Limb (tissue), 2 donors: ENCODE results near the gene KPNA4.
A peak's percentile ranks its signal among the peaks of the same experiment; 100 is the strongest.
"Not testable (repeated sequence)": the region's sequence is repeated elsewhere in the genome, so short reads cannot be mapped to it uniquely, and the experiment has no call there.

Experiments
- DNase-seq, 2 donors: peaks; one replicate each; pipeline ENCODE4 v3.0.0-alpha.2; 2016; ENCODE audit errors: extremely low spot score in 2 of 2

KPNA4 gene, protein sequence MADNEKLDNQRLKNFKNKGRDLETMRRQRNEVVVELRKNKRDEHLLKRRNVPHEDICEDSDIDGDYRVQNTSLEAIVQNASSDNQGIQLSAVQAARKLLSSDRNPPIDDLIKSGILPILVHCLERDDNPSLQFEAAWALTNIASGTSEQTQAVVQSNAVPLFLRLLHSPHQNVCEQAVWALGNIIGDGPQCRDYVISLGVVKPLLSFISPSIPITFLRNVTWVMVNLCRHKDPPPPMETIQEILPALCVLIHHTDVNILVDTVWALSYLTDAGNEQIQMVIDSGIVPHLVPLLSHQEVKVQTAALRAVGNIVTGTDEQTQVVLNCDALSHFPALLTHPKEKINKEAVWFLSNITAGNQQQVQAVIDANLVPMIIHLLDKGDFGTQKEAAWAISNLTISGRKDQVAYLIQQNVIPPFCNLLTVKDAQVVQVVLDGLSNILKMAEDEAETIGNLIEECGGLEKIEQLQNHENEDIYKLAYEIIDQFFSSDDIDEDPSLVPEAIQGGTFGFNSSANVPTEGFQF

DNA sequence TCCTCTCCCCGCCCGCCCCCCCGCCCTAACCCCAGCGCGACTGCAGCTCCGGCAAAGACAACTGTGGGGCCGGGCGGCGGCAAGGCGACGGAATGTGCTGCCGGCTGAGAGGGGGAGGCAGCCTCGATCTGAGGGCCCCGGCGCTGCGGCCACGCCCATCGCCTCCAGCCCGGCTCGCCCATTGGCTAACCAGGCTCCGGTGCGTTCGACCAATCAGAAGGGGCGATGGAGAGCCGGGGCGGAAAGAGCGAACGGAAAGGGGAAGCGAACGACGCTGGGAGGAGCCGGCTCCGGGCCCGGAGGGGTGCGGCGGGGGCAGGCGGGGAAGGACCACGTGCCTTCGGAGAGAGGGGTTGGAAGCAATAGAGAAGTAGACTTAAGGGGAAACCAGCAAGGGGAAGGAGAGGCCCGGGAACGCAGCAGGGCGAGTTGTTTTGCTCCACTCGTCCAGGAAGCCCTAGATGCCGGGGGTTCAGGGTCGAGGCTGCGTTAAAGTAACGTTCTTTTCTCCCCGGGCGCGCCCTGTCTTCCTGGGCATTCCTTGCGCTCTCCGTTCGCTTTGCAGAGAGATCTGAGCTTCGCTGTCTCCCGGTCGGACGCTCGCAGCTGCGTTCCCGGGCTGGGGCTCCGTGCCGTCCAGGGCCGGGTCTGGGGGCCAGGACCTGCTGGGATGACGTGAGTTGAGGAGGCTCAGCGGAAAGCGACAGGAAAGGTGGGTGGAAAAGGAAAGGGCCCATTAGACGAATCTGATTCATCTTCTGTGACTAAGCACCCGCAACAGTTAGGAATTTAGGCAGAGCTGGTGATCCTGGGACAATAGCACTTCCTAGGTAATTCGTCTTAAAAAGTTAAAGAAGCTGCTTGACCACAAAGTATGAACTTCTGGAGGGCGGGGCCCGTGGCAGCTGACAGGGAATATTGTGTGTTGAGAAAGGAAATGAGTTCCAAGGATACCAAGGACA, at the start of gene KPNA4:
TSS of gene KPNA4 (minus strand) at position 130 of the 962 bp plus-strand sequence. CDS start 289 bp downstream, outside the sequence.
- DNase-seq, result peak; percentile 96 to 98

DNA sequence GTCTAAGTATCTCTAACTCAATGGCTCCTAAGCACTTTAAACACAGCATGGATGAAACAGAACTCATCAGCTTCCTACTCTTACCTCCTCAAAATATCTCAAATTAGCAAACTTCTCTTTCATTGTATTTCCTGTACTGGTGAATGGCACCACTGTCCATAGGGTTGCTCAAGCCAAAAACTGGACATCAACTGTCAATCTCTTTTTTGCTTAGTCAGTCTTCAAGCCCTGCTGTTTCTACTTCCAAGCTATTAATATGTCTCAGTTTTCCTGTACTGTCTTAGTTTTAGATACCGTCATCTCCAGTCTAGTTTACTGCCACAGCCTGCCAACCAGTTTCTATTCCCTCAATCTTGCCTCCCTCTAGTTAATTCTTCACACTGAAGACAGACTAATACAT, 48.3 kb upstream of the KPNA4 start:
- DNase-seq, result no peak

DNA sequence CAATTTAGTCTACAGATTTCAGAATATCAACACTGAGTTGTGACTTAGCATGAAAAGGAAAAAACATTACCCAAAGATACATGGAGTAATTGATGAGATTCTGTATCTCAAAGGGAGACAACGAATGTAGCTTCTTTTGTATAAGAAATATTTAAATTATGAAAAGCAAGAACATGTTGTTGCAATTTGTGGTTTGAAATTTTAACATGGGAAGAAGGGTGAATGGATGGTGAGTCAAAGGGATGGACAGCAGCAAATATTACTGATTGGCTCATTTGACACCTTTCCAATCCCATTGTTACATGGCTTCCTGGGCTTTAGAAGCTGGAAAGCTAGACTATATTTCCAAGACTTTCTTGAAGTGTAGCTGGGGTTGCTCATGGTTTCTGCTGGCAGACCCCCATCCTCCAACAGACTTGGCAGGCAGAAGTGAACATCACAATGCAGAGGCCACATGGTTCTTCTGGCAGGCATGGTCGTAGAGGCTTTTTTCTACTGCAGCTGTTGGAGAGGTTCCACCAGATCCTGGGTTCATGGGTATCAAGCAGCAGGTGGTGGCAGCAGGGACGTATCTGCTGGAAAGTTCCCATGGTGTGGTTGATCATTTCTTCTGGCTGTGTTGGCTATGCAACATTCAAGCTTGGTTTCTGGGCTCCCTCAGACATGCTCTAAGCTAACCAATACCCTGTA, 47.2 kb upstream of the KPNA4 start:
- DNase-seq, result peak in 1 of 2 donors; percentile 21

DNA sequence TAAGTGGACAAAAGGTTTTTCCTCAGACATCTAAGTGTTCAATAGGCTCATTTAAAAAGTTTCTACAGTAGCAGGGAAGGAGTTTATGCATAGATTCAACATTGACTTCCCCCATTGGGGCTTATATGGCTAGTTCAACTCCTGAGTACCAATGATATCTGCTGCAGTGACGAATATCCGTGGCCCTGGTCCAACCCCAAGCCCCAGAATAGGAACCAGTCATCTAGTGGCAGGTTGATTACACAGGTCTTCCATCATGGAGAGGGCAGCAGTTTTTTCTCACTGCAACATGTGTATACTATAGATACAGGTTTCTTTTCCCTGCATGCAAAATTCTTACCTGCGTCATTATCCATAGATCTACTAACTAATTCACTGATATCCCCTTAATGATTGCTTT, 45.8 kb upstream of the KPNA4 start:
- no peak for DNase-seq

DNA sequence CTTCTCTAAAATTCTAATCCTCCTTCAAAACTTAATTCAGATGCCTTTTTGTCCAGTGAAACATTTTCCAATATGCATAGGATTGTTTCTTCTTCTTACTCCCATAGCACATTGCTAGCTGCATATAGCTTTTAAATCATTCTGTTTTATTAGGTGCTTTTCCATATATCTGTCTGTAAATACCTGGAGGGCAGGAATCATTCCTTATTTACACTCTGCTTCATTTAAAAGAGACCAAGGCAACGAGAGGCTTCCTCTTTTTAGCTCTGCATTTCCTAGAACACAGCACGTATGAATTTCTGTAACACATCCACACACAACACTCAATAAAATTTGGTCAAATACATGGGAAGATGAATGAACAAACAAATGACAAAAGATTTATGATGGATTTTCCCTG, 43.5 kb upstream of the KPNA4 start:
- no peak for DNase-seq

DNA sequence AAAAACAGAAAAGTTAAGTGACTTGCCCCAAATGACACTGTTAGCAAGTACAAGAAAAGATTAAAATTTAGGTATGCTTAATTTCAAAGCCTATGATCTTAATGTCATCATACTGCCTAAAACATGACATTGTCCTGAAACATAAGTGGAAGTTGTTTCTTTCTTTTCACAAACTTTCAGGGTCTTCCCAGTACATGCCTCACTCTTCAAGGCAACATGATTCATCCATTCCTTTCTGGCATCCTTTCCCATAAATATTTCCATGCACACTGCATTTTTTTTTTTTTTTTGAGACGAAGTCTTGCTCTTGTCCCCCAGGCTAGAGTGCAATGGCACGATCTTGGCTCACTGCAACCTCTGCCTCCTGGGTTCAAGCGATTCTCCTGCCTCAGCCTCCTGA, 42.5 kb upstream of the KPNA4 start:
- DNase-seq, result no peak

DNA sequence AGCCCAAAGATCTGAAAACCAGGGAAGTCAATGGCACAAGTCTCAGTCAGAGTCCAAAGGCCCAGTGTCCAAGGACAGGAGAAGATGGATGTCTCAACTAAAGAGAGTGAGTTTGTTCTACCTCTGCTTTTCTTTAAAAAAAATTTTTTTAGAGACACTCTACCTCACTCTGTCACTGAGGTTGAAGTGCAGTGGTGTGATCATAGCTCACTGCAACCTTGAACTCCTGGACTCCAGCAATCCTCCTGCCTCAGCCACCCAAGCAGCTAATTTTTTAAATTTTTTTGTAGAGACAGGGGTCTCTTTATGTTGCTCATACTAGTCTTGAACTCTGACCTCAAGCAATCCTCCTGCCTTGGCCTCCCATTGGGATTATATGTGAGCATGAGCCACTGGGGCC, 39.9 kb upstream of the KPNA4 start:
- DNase-seq, result no peak

DNA sequence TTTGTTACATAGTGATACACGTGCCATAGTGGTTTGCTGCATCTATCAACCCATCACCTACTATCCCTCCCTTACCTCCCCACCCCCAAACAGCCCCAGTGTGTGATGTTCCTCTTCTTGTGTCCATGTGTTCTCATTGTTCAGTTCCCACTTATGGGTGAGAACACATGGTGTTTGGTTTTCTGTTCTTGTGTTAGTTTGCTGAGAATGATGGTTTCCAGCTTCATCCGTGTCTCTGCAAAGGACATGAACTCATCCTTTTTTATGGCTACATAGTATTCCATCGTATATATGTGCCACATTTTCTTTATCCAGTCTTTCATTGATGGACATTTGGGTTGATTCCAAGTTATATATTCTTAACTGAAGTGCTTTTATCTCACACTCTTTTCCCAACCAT, 38.5 kb upstream of the KPNA4 start:
- DNase-seq, result not testable (repeated sequence)

DNA sequence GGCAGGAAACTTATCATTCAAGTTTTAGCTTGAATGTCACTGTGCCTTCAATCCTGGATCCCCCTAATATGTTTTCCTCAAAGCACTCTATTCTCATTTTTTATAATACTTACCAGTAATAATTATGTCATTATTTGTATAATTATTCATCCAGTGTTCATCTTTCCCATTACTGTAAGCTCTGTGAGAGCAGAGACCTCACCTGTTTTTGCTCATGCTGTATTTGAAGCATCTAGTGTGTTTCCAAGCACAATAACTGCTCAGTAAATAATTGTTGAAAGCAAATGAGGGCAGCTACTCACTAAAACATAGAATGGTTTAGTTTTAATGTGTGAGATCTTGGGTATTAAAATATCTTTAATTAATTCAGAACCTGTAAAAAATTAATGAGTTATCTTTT, 36.9 kb upstream of the KPNA4 start:
- no peak for DNase-seq

DNA sequence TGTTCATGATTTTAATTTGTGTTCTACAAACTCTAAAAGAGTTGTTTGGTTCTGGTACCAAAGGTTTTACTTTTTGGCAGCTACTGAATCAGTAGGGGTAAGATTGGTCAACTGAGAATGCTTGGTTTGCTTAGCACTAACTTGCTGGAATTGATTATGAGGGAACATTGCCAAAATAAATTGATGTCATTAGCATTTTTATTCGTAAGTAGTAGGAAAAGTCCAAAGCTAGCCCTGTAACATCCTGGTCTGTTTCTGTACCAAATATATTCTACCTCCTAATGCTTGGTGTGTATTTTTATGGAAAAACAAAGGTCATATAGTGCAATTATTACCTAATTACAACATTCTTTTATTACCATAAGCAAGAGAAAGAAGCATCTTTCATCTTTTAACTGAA, 35.9 kb upstream of the KPNA4 start:
- DNase-seq, result no peak

DNA sequence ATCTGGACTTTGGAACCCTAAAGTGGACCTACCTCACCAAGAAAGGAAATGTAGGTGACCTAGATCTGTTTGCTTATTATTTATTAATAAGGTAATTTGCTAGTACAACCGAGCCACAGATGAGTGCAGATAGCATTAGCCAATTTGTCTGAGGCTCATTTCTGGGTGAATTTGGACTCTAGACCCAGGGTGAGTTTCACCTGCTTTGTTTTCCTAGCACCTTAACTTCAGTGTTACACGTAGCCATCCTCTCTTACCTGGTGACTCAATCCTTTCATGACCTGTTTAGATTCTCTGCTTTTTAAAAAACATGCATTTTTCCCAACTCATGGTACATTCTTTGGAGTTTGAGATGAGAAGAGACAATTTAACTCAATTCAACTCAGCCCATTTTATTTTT, 33.5 kb upstream of the KPNA4 start:
- no peak for DNase-seq

DNA sequence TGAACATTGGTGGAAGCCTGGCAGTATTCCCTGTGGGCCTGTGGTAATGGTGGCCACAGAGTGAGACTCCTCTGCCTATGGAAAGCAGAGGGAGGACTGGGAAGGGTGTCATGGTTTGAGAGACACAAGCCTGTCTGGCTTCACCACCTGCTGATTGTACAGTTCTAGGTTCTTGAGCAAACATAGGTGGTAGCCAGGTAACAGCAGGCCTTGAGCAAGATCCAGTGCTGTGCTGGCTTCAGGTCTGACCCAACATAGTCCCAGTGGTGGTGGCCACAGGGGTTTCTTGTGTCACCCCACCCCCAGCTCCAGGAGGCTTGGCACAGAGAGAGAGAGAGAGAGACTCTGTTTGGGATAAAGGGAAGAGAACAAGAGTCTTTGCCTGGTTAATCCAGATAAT, 22.7 kb upstream of the KPNA4 start:
- DNase-seq, result no peak

DNA sequence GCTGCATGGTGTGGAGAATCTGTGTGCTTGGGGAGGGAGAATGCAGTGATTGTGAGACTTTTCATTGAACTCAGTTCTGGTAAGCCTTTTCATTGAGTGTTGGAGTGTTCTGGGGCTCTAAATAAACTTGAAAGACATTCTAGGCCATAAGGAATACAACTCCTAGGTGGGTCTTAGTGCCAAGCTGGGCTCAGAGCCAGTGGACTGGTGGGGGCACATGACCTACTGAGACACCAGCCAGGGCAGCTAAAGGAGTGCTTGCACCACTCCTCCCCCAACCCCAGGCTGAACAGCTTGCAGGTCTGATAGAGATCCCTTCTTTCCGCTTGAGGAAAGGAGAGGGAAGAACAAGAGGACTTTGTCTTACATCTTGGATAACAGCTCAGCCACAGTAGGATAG, 21.7 kb upstream of the KPNA4 start:
- no peak for DNase-seq

DNA sequence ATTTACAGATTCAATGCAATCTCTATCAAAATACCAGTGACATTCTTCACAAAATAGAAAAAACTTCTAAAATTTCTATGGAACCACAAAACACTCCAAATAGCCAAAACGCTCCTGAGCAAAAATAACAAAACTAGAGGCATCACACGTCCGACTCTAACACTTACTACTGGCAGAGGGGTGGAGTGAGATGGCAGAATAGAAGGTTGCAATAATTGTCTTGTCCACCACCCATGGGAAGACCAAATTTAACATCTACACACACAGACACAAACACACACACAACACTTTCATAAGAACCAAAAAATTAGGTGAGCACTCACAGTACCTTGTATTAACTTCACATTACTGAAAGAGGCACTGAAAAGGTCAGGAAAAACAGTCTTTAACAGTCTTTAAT, 21.3 kb upstream of the KPNA4 start:
- no peak for DNase-seq

DNA sequence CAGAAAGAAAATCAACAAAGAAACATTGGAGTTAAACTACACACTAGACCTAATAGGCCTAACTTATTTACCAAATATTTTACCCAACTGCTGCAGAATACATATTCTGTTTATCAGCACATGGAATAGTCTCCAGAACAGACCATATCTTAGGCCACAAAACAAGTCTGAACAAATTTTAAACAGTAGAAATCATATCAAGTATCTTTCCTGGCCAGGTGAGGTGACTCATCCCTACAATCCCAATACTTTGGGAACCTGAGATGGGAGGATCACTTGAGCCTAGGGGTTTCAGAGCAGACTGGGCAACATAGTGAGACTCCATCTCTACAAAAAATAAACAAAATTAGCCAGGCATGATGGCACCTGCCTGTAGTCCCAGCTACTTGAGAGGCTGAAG, 18.1 kb upstream of the KPNA4 start:
- DNase-seq, result no peak

DNA sequence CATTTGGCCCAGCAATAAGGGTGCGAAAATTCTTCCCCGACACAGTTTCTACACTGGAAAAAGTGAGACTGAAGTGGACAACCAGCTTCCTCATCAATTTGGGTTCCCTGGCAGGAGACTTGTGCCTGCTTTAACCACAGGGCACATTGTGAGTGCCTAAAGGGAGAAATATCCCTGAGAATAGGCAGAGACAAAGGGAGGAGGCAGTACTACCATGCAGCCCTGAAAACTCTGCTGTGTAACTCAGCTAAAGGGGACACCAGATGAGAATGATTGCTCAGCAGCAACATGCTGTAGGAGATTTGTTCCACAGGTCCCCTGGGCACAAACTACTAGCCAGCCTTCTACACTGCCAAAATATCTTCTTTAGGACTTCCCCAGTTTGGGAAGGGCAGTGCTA, 15.6 kb upstream of the KPNA4 start:
- DNase-seq, result no peak

DNA sequence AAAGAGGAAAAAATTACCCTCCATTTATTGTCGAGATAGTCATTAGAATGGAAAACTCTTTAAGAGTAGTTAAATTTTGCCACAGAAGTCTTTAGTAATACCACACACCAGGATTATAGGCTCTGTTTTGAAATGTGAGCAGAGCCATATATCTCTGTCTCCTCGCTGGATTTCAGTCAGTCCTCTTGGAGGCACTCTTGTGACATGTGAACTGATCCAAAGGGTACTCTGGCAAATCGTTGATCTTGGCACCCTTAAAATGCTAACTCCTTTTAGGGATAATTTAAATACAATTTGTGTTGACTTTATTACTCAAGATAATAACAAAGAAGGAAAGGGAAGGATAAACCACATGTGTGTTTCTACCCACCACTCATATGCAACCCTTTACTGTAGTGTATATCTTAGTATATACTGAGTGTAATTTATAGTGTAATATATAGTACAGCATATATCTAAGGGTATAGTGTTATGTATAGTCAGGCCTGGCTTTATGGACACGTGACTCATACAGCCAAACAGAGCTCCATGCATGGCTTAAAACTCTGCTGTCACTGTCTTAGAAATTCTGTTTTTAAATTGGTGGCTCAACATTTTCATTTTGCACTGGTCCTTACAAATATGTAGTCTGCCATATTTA, 12.3 kb upstream of the KPNA4 start:
- no peak for DNase-seq

DNA sequence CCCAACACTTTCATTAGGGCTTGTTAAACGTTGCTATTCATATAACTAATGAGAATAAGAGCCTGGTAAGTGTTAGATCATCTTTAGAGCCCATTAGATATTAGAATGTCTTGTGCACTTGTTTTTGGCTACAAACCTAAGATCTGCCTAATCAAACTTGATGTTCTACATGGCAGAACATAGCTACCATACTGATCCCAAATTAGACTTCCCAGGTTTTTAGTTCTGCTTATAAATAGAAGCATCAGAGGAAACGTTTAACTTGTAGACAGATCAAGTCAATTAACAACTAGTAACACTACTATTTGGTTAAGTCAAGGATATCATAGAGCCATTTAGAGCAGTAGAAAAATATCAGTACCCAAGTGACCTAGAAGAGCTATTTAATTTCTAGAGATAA, 11.7 kb upstream of the KPNA4 start:
- DNase-seq, result no peak

DNA sequence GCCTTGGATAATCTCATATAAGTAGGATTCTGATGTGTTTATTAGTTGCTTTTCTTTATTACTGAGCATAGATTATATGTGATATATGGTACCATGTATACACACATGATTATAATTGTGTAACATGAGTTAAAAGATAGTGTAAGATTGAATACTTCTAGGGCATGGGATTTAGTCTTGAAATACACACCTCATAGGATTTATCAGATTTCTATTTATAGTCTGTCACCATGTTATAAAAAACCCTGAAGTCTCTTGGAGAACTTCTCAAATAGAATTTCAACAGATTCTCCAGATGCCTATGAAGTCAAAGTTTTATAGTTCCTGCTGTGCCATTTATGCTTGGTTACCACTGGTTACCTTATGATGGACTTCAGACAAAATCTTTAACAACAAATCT, 11.2 kb upstream of the KPNA4 start:
- no peak for DNase-seq

DNA sequence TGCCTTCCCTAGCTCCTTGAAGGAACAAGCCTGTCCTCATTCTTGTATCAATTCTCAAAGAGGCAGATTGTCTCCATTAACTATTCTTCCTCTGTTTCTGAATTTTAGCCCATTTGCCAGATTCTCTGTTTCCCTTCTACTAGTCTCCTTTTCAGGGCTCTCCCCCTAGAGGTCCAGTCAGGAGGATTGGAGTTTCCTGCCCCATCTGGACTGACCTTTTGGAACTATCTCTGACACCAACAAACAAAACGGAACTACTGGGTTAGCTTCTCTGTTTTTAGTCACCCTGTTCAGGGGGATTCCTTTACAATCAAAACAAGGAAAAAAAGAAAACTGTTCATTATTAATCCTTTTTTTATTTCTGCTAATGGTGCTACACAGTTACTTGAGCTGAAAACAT, 10.2 kb upstream of the KPNA4 start:
- no peak for DNase-seq

DNA sequence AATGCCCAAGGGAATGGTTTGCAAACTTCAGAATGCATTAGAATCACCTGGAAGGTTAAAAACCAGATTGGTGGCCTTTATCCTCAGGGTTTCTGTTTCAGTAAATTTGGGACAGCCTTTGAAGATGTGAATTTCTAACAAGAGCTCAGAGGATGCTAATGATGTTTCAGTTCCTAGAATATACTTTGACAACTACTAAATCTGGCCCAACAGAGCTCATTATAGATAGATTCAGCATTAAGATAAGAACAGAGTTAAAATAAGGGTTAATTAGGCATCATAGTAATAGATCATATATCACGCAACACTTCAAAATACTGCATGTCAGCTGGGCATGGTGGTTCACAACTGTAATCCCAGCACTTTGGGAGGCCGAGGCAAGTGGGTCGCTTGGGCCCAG, 9.3 kb upstream of the KPNA4 start:
- no peak for DNase-seq
